Brain microvascular endothelial cell (primary cell): ENCODE data around the gene AURKB.
A peak's percentile ranks its signal among the peaks of the same experiment; 100 is the strongest.

Experiments used
- DNase-seq: peaks from one replicate; pipeline ENCODE4 v3.0.0-alpha.2; 2020
- H3K27ac ChIP-seq: fragments of 250-450 bp; sonication (Bioruptor Pico); 2 replicates; pipeline ENCODE4 v1.5.1; 2020; ENCODE audit warnings: mild to moderate bottlenecking, moderate library complexity
- H3K27me3 ChIP-seq: fragments of 250-450 bp; sonication (Bioruptor Pico); replicated peaks from 2 replicates; pipeline ENCODE4 v1.5.1; 2020; ENCODE audit warnings: mild to moderate bottlenecking
- H3K36me3 ChIP-seq: fragments of 250-450 bp; sonication (Bioruptor Pico); replicated peaks from 2 replicates; pipeline ENCODE4 v1.5.1; 2020; ENCODE audit warnings: mild to moderate bottlenecking
- H3K4me3 ChIP-seq: 2 replicates; pipeline ENCODE4 v1.5.1; 2011; ENCODE audit warnings: low read depth, mild to moderate bottlenecking, control low read depth, low read length, moderate library complexity
- CTCF ChIP-seq: IDR thresholded peaks from 2 replicates; pipeline ENCODE4 v1.5.1; 2011; ENCODE audit warnings: low read depth, mild to moderate bottlenecking, moderate library complexity, low read length, control low read depth, inconsistent platforms; ENCODE audit errors: missing control alignments
- in situ Hi-C: cut with HindIII; loops from 2 replicates; pipeline ENCODE4 v1.10.0; 2017; ENCODE audit warnings: low sequenced_read_pairs, low pct_ligation_motif_present

Gene AURKB

DNA sequence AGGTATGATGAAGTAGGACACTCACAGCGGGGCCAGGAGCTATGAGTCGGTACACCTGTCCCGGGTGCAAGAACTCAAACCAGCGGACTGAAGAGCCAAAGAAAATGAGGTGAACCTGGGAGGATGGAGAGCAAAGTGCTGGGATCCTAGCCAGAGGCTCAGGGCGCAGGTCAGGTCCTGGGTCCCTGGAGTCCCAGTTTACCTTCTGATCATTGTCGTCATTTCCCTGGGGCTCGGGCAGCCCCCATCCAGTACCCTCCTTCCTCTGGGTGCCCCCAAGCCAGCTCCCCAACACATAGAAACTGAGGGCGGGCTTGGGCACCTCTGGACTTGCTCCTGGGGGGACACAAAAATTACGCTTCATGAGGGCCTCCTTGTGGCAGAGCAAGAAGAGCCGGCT, 21.3 kb upstream of the AURKB start:
- DNase-seq: no peak
- peaks cover 42% of the 10 kb centered on the region for H3K36me3 ChIP-seq
- in situ Hi-C loops: no loop called here
- H3K4me3 ChIP-seq: no peak overlapping the region
- TF ChIP-seq CTCF: no peak
- no peak overlapping the region for H3K27ac ChIP-seq
- H3K27me3 ChIP-seq: no peaks in the 10 kb centered on the region

- no peak overlapping the region for H3K27ac ChIP-seq
- no peak for TF ChIP-seq CTCF
- in situ Hi-C loops: no loop called here
- H3K36me3 ChIP-seq: peaks cover 17% of the 10 kb centered on the region
- H3K4me3 ChIP-seq: peak overlapping the region; percentile 51
- H3K27me3 ChIP-seq: no peaks in the 10 kb centered on the region
- DNase-seq: no peak
These were observed 16.8 kb upstream of the AURKB start for GRCh38 chr17:8227238-8227581.

DNA sequence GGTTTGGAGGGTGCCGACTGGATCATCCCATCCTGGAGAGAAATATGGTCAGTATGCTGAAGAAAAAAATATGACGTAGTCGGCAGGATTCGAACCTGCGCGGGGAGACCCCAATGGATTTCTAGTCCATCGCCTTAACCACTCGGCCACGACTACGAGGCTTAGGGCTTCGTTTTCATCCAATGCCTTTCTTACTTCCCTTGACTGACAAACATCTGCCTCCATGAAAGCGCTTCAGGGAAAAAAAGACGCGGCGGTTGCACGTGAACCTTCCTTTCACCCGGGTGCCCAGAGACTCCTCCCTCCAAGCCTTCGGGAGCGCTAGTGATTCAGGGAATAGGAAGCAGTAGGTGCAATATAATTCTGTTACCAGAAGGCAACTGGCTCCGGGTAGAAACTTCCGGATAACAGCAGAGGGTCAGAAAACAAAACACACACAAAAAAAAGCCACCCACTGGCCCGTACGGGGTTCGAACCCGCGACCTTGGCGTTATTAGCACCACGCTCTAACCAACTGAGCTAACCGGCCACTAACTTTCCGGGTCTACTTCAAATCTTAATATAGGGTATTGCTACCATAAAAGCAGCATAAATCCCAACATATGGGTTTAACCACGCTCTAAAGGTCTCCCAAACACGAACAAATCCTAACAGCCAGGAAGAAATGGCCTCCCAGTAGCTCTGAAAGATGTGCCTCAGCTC, 16.3 kb upstream of the AURKB start:
- in situ Hi-C loops: no loop called here
- no peak for TF ChIP-seq CTCF
- peak overlapping the region; percentile 43 for H3K27ac ChIP-seq
- peak overlapping the region; percentile 51 for H3K4me3 ChIP-seq
- DNase-seq: peak; percentile 91
- H3K36me3 ChIP-seq: peaks cover 11% of the 10 kb centered on the region
- no peaks in the 10 kb centered on the region for H3K27me3 ChIP-seq

DNA sequence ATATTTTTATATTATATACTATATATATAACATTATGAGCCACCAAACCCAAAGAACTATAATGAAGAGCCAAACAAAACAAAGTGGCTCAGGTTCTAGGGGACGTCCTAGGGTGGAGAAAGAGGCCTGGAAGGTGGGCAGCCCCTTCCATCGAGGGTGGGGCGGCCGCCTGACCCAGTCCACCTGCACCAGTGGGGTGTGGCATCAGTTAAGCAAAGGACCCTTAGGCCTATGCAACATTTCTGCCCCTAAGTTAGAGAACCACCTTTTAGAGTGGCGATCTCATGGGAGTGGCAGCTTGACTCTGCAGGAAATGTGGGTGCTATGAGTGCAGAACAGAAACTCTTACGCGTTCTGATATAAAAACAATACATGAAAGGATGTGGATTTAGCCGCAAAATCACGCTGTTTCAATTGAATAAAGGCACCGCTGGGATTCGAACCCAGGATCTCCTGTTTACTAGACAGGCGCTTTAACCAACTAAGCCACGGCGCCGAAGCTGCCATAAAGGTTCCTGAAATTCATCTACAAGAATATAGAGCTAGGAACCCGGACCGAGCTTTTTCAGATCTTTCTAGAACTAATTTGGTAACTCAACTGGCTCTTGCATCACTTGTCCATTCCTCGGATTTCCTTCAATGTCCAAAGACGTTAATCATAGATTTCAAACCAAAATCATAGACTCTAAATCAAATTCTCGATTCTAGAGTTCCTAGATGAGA, 15.6 kb upstream of the AURKB start:
- TF ChIP-seq CTCF: no peak
- Histone ChIP-seq H3K36me3 (peaks cover 8% of the 10 kb centered on the region), H3K27ac (peak overlapping the region; percentile 43), H3K4me3 (peak overlapping the region; percentile 51), H3K27me3 (no peaks in the 10 kb centered on the region)
- peak; percentile 92 for DNase-seq
- in situ Hi-C loops: no loop called here

GRCh38 chr17:8224891-8225812, 14.8 kb upstream of the AURKB start:
- Histone ChIP-seq H3K27me3 (no peaks in the 10 kb centered on the region), H3K4me3 (no peak overlapping the region), H3K36me3 (peaks cover 8% of the 10 kb centered on the region), H3K27ac (no peak overlapping the region)
- in situ Hi-C loops: no loop called here
- TF ChIP-seq CTCF: no peak
- DNase-seq: no peak
